Left hindlimb (tissue), 1 donor: Measurements from ENCODE around the gene VAV3.
"Not testable (repeated sequence)": the region's sequence is repeated elsewhere in the genome, so short reads cannot be mapped to it uniquely, and the experiment has no call there.

Source experiments
- DNase-seq: peaks from one replicate; pipeline ENCODE4 v3.0.0-alpha.2; 2018

The VAV3 gene

GRCh38 chr1:107965110-107965991 lies at the start of gene VAV3:
Gene VAV3, minus strand, starts transcription at chr1:107965180. Its CDS starts 311 bp downstream, at chr1:107964869.
- peak; percentile 85 for DNase-seq

- DNase-seq: no peak
Measured at GRCh38 chr1:108012553-108012952, 47.6 kb upstream of the VAV3 start.

DNA sequence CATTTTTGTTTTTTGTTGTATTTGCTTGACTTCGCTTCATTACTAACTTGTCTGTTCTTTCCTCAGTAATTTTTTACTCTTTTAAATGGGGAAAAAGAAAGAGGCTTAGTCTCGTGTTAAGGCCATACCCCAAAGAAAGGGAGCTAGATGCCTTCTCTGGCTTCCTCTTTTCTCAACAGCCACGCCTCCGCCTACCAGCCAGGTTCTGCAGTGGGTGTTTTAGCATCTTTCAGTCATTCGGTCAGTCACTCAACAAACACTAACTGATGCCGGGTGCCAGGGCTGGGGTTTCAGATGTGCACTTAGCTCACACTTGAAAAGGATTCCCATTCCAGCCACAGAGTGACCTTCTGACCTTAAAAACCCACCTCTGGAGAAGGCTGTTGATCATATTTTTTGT lies 46.3 kb upstream of the VAV3 start:
- no peak for DNase-seq

GRCh38 chr1:108010581-108010980 lies 45.6 kb upstream of the VAV3 start:
- no peak for DNase-seq

DNA sequence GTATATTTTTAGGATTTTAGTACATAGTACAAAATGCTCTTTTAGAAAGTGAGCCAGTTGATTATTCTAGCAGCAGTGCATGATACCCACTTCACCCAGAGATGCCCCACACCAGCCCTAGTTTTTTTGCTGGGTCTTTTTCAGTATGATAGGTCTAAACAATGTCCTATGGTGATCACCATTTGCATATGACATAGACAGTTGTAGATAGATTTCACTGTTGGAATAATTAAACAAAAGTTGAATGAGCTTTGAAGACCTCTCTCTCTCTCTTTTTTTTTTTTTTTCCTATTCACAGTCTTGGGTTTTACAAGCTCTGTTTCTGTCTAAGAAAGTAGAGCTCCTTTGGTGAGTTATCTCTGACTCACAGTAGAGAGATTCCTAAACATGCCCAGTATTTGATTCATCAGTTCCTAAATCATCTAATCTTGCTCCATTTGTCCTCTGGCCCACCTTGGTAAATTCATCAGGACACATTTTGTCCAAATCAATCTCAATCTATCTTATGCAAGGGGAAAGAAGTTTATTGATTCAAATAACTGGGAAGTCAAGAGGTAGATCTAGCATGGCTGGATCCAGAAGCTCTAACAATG lies 44.7 kb upstream of the VAV3 start:
- DNase-seq: no peak

DNA sequence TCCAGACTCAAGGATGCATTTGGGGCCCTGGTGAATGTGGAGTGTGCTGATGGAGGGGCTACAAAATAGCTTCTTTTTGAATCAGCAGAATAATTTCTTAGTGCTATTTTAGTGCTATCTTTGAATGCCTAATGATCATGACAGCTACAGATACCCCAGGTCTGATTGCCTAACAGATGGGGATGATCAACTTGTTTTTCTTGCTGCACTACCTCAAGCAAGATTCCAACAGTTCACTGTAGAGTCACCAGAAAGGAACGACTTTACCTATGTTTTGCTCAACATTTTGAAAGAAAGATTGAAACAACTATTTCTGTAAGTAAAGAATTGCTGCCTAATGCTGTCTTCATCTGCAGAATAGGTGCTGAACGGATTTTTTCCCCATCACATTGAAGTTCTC lies 42.6 kb upstream of the VAV3 start:
- DNase-seq: no peak

- no peak for DNase-seq
Measured at GRCh38 chr1:108007070-108007469, 42.1 kb upstream of the VAV3 start.

- DNase-seq: not testable (repeated sequence)
Measured at GRCh38 chr1:108004919-108005318, 39.9 kb upstream of the VAV3 start.

GRCh38 chr1:108000620-108001111 lies 35.7 kb upstream of the VAV3 start:
- peak; percentile 50 for DNase-seq

- DNase-seq: no peak
Measured at GRCh38 chr1:108000184-108000583, 35.2 kb upstream of the VAV3 start.

DNA sequence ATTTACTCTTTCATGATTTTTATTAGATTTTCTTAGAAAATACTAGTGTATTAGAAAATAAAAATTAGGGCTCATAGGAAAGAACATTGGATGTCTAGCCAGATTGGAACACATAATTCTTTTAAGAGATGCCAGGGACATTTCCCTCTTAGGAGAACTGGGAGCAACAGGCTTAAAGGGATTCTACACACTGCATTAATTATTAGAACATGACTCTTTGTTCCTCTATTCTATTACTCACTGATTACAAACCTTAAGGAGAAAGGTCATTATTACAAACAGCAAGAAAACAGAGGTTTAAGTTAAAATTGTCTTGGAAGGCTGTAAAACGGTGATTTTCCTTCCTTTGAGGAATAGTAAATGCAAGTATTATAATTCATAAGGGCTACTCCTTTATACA lies 32.9 kb upstream of the VAV3 start:
- DNase-seq: no peak

DNA sequence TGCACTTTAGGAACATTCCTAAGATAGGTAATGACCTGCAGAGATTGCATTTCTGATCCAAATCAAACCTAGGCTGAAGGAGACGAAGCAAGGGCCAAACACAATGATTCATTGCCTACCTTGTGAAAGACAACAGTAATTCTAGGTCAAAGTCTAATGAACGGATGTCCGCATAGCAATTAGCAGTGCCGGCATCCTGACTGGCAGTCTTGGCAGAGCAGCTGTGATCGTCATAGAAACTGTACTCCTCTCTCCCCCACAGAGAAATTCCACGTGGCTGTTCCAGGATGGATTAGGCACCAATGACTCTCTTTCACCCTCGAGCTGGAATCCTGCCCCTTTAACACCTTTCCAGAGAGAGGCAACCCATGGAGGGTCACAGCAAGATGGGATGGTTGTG lies 28.9 kb upstream of the VAV3 start:
- DNase-seq: no peak

- no peak for DNase-seq
Measured at GRCh38 chr1:107992347-107992746, 27.4 kb upstream of the VAV3 start.

GRCh38 chr1:107991371-107992066 lies 26.5 kb upstream of the VAV3 start:
- peak; percentile 52 for DNase-seq

GRCh38 chr1:107990606-107991005 lies 25.6 kb upstream of the VAV3 start:
- DNase-seq: no peak

DNA sequence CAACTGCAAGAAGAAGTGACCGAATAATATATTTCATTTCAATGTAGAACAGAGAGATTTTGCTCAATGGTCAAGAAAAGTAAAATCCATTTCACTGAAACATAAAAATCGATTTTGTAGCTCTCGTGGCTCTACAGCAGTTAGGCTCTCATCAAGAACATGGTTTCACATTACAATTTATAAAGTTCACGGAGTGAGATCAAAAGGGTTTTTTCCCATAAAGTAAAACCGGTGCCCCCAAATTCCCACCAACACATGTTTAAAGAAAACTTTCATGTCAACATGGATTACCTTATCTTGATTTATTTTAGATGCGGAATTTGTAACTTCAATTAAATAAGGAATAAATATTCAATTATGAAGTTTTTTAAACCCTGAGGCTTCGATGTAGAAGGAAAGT lies 16.3 kb upstream of the VAV3 start:
- DNase-seq: no peak

GRCh38 chr1:107979926-107980325 lies 14.9 kb upstream of the VAV3 start:
- no peak for DNase-seq

- no peak for DNase-seq
Measured at GRCh38 chr1:107979088-107979487, 14.1 kb upstream of the VAV3 start.

GRCh38 chr1:107976836-107977235 lies 11.9 kb upstream of the VAV3 start:
- DNase-seq: no peak

GRCh38 chr1:107976431-107976830 lies 11.5 kb upstream of the VAV3 start:
- DNase-seq: no peak

GRCh38 chr1:107975851-107976250 lies 10.9 kb upstream of the VAV3 start:
- DNase-seq: no peak

- DNase-seq: no peak
Measured at GRCh38 chr1:107974090-107974489, 9.1 kb upstream of the VAV3 start.

DNA sequence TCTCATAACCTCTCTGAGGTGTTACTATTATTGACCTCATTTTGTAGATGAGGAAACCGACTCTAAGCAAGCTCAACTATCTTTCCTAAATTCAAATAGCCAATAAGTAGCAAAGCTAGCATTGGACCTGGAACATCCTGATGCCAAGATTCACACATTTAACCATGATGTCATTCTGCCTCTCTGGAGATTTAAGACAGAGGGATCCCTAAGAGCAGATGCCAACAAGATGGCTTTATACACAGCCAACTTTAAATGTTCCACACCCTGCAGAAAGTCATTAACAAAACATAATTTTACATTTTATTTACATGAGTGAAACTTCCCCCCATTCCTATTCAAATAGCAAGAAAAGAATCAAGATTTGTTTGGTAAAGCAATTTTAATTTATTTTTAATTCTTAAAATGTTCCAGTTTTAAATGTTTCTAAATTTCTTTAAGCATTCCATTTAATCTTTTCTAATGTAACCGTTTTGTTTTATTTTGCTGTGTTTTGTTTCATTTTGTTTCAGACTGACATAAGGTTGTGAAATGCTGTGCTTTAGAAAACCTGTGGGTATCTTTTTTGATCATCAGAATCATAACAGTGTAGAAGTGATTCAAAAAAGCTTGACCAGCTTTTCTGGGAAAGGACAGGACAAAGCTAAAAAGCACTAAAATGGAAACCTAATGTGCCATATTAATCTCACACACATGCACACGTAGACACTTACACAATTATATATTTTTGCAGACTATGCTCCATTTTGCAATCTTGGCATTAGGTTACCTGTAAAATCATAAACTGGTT lies 7.6 kb upstream of the VAV3 start:
- no peak for DNase-seq
